Memory B cell (primary cell): ENCODE results near the gene TAF4B.
"Not testable (repeated sequence)": the region's sequence is repeated elsewhere in the genome, so short reads cannot be mapped to it uniquely, and the experiment has no call there.

Experiments
- ATAC-seq: fragments of 150-1000 bp; cut with Tn5 transposase; 2 replicates; pipeline ENCODE4 v1.10.0; 2021; ENCODE audit warnings: low read depth, mild to moderate bottlenecking, moderate library complexity
- DNase-seq, 2 donors: peaks; one replicate each; pipeline ENCODE4 v3.0.0; 2022; ENCODE audit warnings: low spot score in 2 of 2
- H3K27ac Mint-ChIP-seq: one replicate; pipeline ENCODE4 v1.8.0; 2022; ENCODE audit warnings: mild to moderate bottlenecking, moderate library complexity, mixed read lengths
- H3K27me3 Mint-ChIP-seq: one replicate; pipeline ENCODE4 v1.8.0; 2022; ENCODE audit warnings: mixed read lengths
- H3K36me3 Mint-ChIP-seq: one replicate; pipeline ENCODE4 v1.8.0; 2022; ENCODE audit warnings: mild to moderate bottlenecking, mixed read lengths
- H3K4me1 Mint-ChIP-seq: one replicate; pipeline ENCODE4 v1.8.0; 2022; ENCODE audit warnings: mixed read lengths
- H3K4me3 Mint-ChIP-seq: one replicate; pipeline ENCODE4 v1.8.0; 2022; ENCODE audit warnings: mild to moderate bottlenecking, moderate library complexity, mixed read lengths
- H3K9me3 Mint-ChIP-seq: one replicate; pipeline ENCODE4 v1.8.0; 2022; ENCODE audit warnings: mixed read lengths

Gene TAF4B

GRCh38 chr18:26255695-26256622 lies 29.7 kb downstream of the TAF4B start:
- ATAC-seq (peak; percentile 85), DNase-seq (no peak)

DNA sequence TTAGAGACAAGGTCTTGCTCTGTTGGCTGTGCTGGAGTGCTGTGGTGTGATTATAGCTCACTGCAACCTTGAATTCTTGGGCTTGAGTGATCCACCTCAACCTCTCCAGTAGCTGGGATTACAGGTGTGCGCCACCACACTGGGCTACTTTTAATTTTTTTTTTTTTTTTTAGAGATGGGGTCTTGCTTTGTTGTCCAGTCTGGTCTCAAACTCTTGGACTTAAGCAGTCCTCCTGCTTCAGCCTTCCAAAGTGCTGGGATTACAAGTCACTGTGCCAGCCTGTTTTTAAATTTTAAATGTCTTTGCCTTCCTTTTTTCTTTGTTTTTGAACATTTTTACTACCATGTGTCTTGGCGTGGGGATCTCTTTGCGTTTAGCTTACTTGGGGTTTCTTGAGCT lies 32.5 kb downstream of the TAF4B start:
- H3K27me3 Mint-ChIP-seq = no peaks in the 10 kb centered on the region
- ATAC-seq (no peak), DNase-seq (no peak)
- H3K36me3 Mint-ChIP-seq = peaks cover 13% of the 10 kb centered on the region
- H3K4me3 Mint-ChIP-seq = no peak overlapping the region
- H3K27ac Mint-ChIP-seq = peak overlapping the region; percentile 17
- peaks cover 3% of the 10 kb centered on the region for H3K9me3 Mint-ChIP-seq
- H3K4me1 Mint-ChIP-seq = peaks cover 25% of the 10 kb centered on the region

More at GRCh38 chr18:26255695-26256622, 29.7 kb downstream of the TAF4B start:
- Mint-ChIP-seq H3K9me3 (peaks cover 3% of the 10 kb centered on the region), H3K27me3 (no peaks in the 10 kb centered on the region), H3K4me3 (peak overlapping the region; percentile 77), H3K4me1 (peaks cover 26% of the 10 kb centered on the region), H3K27ac (peak overlapping the region; percentile 90), H3K36me3 (peaks cover 3% of the 10 kb centered on the region)

DNA sequence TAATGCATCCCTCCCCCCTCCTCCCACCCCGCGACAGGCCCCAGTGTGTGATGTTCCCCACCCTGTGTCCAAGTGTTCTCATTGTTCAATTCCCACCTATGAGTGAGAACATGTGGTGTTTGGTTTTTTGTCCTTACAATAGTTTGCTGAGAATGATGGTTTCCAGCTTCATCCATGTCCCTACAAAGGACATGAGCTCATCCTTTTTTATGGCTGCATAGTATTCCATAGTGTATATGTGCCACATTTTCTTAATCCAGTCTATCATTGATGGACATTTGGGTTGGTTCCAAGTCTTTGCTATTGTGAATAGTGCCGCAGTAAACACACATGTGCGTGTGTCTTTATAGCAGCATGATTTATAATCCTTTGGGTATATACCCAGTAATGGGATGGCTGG lies 33.2 kb downstream of the TAF4B start:
- H3K4me1 Mint-ChIP-seq = peaks cover 26% of the 10 kb centered on the region
- not testable (repeated sequence) for H3K9me3 Mint-ChIP-seq, DNase-seq, H3K27me3 Mint-ChIP-seq, ATAC-seq, H3K27ac Mint-ChIP-seq, H3K4me3 Mint-ChIP-seq
- peaks cover 13% of the 10 kb centered on the region for H3K36me3 Mint-ChIP-seq

- ATAC-seq (no peak), DNase-seq (no peak)
- Mint-ChIP-seq H3K27ac (no peak overlapping the region), H3K36me3 (peaks cover 13% of the 10 kb centered on the region), H3K4me3 (no peak overlapping the region), H3K4me1 (peaks cover 12% of the 10 kb centered on the region), H3K27me3 (no peaks in the 10 kb centered on the region), H3K9me3 (peaks cover 3% of the 10 kb centered on the region)
These were observed 35.9 kb downstream of the TAF4B start for GRCh38 chr18:26262156-26262555.

GRCh38 chr18:26267357-26267930 lies 41.2 kb downstream of the TAF4B start:
- Mint-ChIP-seq H3K9me3 (no peaks in the 10 kb centered on the region), H3K36me3 (peaks cover 21% of the 10 kb centered on the region), H3K27ac (no peak overlapping the region), H3K27me3 (no peaks in the 10 kb centered on the region), H3K4me1 (peaks cover 6% of the 10 kb centered on the region), H3K4me3 (no peak overlapping the region)
- no peak for ATAC-seq
- DNase-seq = no peak

- Mint-ChIP-seq H3K4me1 (peaks cover 4% of the 10 kb centered on the region), H3K9me3 (no peaks in the 10 kb centered on the region), H3K27ac (no peak overlapping the region), H3K27me3 (no peaks in the 10 kb centered on the region), H3K4me3 (no peak overlapping the region), H3K36me3 (peaks cover 21% of the 10 kb centered on the region)
- DNase-seq = no peak
- ATAC-seq = no peak
These were observed 42.2 kb downstream of the TAF4B start for GRCh38 chr18:26268454-26268853.

- Mint-ChIP-seq H3K4me1 (no peaks in the 10 kb centered on the region), H3K27ac (no peak overlapping the region), H3K27me3 (no peaks in the 10 kb centered on the region), H3K36me3 (peaks cover 24% of the 10 kb centered on the region), H3K9me3 (no peaks in the 10 kb centered on the region), H3K4me3 (no peak overlapping the region)
- ATAC-seq (no peak), DNase-seq (no peak)
These were observed 45.8 kb downstream of the TAF4B start for GRCh38 chr18:26271917-26272549.

- DNase-seq (no peak), ATAC-seq (no peak)
- Mint-ChIP-seq H3K27ac (no peak overlapping the region), H3K4me1 (no peaks in the 10 kb centered on the region), H3K9me3 (no peaks in the 10 kb centered on the region), H3K27me3 (no peaks in the 10 kb centered on the region), H3K4me3 (no peak overlapping the region), H3K36me3 (peaks cover 27% of the 10 kb centered on the region)
These were observed 51.1 kb downstream of the TAF4B start for GRCh38 chr18:26277374-26277773.

DNA sequence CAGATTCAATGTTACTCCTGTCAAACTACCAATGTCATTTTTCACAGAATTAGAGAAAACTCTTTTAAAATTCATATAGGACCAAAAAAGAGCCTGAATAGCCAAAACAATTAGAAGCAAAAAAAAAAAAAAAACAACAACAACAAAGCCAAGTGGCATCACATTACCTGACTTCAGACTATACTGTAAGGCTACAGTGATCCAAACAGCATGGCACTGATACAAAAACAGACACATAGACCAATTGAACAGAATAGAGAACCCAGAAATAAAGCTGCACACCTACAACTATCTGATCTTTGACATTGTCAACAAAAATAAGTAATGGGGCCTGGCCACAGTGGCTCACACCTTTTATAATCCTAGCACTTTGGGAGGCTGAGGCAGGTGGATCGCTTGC lies 53.2 kb downstream of the TAF4B start:
- Mint-ChIP-seq H3K36me3 (peaks cover 43% of the 10 kb centered on the region), H3K27ac (no peak overlapping the region), H3K4me1 (no peaks in the 10 kb centered on the region), H3K9me3 (no peaks in the 10 kb centered on the region), H3K4me3 (no peak overlapping the region), H3K27me3 (no peaks in the 10 kb centered on the region)
- ATAC-seq = no peak
- no peak for DNase-seq

DNA sequence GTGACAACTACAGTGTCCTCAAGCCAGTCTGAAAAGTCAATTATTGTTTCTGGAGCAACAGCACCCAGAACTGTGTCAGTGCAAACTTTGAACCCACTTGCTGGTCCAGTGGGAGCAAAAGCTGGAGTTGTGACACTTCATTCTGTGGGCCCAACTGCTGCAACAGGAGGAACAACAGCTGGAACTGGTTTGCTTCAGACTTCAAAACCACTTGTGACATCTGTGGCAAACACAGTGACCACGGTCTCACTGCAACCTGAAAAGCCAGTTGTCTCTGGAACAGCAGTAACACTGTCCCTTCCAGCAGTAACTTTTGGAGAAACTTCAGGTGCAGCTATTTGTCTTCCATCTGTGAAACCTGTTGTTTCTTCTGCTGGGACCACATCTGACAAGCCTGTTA lies 59.8 kb downstream of the TAF4B start:
- H3K9me3 Mint-ChIP-seq = no peaks in the 10 kb centered on the region
- H3K4me1 Mint-ChIP-seq = peaks cover 7% of the 10 kb centered on the region
- H3K36me3 Mint-ChIP-seq = peaks cover 35% of the 10 kb centered on the region

GRCh38 chr18:26287644-26288043 lies 61.4 kb downstream of the TAF4B start:
- Mint-ChIP-seq H3K27me3 (no peaks in the 10 kb centered on the region), H3K4me3 (no peak overlapping the region), H3K9me3 (no peaks in the 10 kb centered on the region), H3K36me3 (peaks cover 36% of the 10 kb centered on the region), H3K4me1 (peaks cover 7% of the 10 kb centered on the region), H3K27ac (no peak overlapping the region)
- no peak for DNase-seq
- no peak for ATAC-seq

More for the DNA sequence above, 59.8 kb downstream of the TAF4B start:
- no peak for ATAC-seq
- H3K4me3 Mint-ChIP-seq = no peak overlapping the region
- DNase-seq = no peak
- H3K27me3 Mint-ChIP-seq = no peaks in the 10 kb centered on the region
- no peak overlapping the region for H3K27ac Mint-ChIP-seq

DNA sequence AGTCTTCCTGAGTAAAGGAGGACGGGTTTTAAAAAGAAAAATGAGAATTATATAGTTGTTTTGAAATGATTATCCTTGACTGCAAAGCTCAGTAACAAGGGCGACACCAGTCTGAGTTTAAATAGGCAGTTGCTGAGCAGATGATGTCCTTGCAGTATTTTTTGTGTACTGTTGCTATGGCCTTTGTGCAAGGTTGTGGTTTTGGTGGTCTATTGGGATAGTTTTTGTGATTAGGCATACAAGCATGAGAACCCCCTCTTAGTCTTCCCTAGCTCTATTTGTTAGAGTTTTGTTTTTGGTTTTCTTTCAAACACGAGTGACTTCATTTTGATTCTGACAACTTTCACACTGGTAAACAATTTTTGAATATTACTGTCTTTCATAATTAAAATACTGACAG lies 64.1 kb downstream of the TAF4B start:
- Mint-ChIP-seq H3K9me3 (no peaks in the 10 kb centered on the region), H3K36me3 (peaks cover 33% of the 10 kb centered on the region), H3K4me1 (peaks cover 7% of the 10 kb centered on the region), H3K4me3 (no peak overlapping the region), H3K27ac (no peak overlapping the region), H3K27me3 (no peaks in the 10 kb centered on the region)
- ATAC-seq = no peak
- no peak for DNase-seq

- DNase-seq = no peak
- Mint-ChIP-seq H3K27me3 (no peaks in the 10 kb centered on the region), H3K27ac (peak overlapping the region; percentile 63), H3K9me3 (no peaks in the 10 kb centered on the region), H3K36me3 (peaks cover 39% of the 10 kb centered on the region), H3K4me1 (peaks cover 12% of the 10 kb centered on the region), H3K4me3 (no peak overlapping the region)
- no peak for ATAC-seq
These were observed 67.7 kb downstream of the TAF4B start for GRCh38 chr18:26293982-26294381.

- no peaks in the 10 kb centered on the region for H3K27me3 Mint-ChIP-seq
- no peak for DNase-seq
- no peak overlapping the region for H3K27ac Mint-ChIP-seq
- ATAC-seq = no peak
- H3K9me3 Mint-ChIP-seq = no peaks in the 10 kb centered on the region
- H3K36me3 Mint-ChIP-seq = peaks cover 36% of the 10 kb centered on the region
- H3K4me3 Mint-ChIP-seq = peak overlapping the region; percentile 39
- peaks cover 9% of the 10 kb centered on the region for H3K4me1 Mint-ChIP-seq
These were observed 71.9 kb downstream of the TAF4B start for GRCh38 chr18:26298107-26298506.
